PC-9 (cell line): ENCODE results near the gene ITGB8.

Experiments used
- EZH2 ChIP-seq: fragments of 200-600 bp; sonication (generic); IDR thresholded peaks from 2 replicates; pipeline ENCODE4 v1.8.0; 2017; ENCODE audit warnings: antibody characterized with exemption, low read depth
- TF ChIP-seq, protein P1 (sequence below): fragments of 200-600 bp; sonication (generic); conservative IDR thresholded peaks from 2 replicates; pipeline ENCODE4 v1.6.1; 2017; ENCODE audit warnings: mixed run types, antibody characterized with exemption, mild to moderate bottlenecking, moderate library complexity

- TF ChIP-seq, protein P1, sequence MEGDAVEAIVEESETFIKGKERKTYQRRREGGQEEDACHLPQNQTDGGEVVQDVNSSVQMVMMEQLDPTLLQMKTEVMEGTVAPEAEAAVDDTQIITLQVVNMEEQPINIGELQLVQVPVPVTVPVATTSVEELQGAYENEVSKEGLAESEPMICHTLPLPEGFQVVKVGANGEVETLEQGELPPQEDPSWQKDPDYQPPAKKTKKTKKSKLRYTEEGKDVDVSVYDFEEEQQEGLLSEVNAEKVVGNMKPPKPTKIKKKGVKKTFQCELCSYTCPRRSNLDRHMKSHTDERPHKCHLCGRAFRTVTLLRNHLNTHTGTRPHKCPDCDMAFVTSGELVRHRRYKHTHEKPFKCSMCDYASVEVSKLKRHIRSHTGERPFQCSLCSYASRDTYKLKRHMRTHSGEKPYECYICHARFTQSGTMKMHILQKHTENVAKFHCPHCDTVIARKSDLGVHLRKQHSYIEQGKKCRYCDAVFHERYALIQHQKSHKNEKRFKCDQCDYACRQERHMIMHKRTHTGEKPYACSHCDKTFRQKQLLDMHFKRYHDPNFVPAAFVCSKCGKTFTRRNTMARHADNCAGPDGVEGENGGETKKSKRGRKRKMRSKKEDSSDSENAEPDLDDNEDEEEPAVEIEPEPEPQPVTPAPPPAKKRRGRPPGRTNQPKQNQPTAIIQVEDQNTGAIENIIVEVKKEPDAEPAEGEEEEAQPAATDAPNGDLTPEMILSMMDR = no peak
- TF ChIP-seq EZH2 = no peak
These were observed 14.0 kb upstream of the ITGB8 start for GRCh38 chr7:20316706-20317105.
